Posterior vena cava (tissue), 2 donors: ENCODE data around the gene HLA-DPB1. TPM values are rescaled to one million over a fixed set of nuclear protein-coding genes. Genes with fewer than 3 reads are reported as not detected.
A peak's percentile ranks its signal among the peaks of the same experiment; 100 is the strongest.

ENCODE experiments used
- DNase-seq: peaks from one replicate; pipeline ENCODE4 v3.0.0-alpha.2; 2020; ENCODE audit warnings: low spot score
- intact Hi-C, 2 donors: fragments of 100-400 bp; cut with DNase I; formaldehyde crosslinking; loops; one replicate each; pipeline versions ENCODE4 v1.14.1 to v1.14.2; 2022 to 2023
- total RNA-seq, 2 donors: library from RNA; stranded (reverse); fragmentation: NEBNext Ultra II Directional; extraction: Animal tissue kit (Norgen Biotek cat#: 25700); gene quantifications; one replicate each; pipeline ENCODE4 v1.2.1, GENCODE V29; 2021
- donor health status: DM: yes; HTN: yes; CAD: no.
- donor health status: DM: yes; HTN: yes; CAD: no.

Gene HLA-DPB1
- total RNA-seq, 2 donors from 2014 or later = 37.4 to 63.9 TPM

DNA sequence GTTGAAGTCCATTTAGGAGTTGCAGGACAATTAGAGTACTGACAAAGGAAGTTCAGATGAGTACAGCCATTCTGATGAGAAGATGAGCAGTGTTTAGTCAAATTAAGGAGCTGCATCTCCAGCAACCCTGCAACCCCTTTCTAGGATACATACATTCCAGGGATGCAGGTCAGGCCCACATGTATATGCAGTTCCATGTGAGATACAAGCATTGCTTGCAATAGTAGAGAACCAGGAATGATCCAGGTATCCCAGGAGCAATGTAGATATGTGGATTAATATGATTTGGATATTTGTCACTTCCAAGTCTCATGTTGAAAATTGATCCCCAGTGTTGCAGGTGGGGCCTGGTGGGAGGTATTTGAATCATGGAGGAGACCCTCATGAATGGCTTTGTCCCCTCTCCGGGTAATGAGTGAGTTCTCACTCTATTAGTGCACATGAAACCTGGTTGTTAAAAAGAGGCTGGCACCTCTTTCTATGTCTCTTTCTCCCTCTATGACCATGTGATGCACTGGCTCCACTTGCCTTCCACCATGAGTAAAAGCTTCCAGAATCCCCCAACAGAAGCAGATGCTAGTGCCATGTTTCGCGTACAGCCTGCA, 8.8 kb upstream of the HLA-DPB1 start:
- intact Hi-C loops = no loop called here
- DNase-seq = no peak

DNA sequence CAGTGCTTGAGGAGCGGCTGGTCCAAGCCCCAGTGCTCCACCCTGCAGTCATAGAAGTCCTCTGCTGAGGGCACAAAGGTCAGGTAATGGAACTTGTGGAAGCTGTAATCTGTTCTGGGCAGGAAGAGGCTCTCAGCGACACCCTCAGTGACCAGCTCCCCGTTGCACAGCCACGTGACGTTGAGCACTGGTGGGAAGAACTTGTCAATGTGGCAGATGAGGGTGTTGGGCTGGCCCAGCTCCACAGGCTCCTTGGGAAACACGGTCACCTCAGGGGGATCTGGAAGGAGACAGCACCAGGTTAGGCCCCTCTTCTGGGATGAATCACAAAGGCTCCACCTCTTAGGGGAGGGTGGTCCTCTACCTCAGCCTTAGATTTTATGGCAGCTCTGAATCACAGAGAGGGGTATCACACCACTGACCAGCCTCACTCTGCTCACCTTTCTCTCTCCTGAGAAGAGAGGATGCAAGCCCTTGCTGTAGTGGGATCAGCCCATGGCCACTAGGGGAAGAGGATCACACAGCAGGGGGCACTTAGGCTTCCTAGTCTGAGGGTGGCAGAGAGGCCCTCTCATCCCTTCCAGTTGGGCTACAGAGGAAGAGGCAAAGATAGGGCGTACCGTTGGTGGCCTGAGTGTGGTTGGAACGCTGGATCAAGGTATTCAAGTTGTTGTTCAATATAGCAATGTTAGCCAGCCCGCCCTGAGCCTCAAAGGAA, 6.6 kb upstream of the HLA-DPB1 start:
- intact Hi-C loops = no loop called here
- DNase-seq = no peak

DNA sequence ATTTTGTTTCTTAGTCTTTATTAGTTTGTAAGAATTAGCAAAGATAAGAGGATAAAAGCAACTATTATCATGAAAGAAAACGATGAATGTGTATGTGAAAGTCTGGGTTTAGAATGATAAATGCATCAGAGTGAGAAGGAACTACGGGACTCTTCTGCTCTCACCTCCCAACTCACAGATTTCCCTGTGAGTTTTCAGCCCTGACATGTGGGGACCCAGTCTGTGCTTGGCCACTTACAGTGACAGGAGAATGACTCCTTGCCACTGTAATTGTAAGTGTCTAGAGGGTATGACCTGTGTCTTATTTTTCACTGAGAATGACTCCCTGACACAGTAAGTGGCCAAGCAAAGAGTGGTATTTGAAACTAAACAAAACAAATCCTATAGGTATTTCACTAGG, 4.9 kb upstream of the HLA-DPB1 start:
- DNase-seq = no peak
- intact Hi-C loops = no loop called here

- intact Hi-C loops = no loop called here
- no peak for DNase-seq
Observed at GRCh38 chr6:33071569-33071968, 4.2 kb upstream of the HLA-DPB1 start.

GRCh38 chr6:33072508-33073100, 3.2 kb upstream of the HLA-DPB1 start:
- no peak for DNase-seq
- intact Hi-C loops = loop anchor here in 1 of 2 donors (1.0 kb wide), 1 partner anchor 39 kb away; no protein-coding TSS in a partner anchor

GRCh38 chr6:33073431-33073871, 2.3 kb upstream of the HLA-DPB1 start, which contains the start of gene HLA-DPA1:
Gene HLA-DPA1, minus strand, starts transcription at chr6:33073649.
- DNase-seq = no peak
- intact Hi-C loops = loop anchor here in 1 of 2 donors (1.0 kb wide), 1 partner anchor 38 kb away; no protein-coding TSS in a partner anchor

DNA sequence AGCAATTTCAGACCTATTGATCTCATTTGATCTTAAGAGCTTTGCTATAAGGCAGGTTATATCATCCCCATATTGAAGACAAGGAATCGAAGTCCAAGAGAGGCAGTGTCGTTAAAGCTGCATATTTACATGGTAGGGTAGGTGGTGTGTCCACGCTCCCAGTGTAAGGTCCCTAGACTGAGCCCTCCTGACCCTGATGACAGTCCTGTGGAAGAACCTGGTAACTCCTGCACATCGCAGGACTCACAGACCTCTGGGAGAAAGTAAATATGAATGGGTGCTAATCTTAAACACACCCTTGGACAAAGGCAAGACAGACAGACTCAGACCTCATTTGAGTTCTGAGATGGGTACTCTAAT, 602 bp upstream of the HLA-DPB1 start:
- no peak for DNase-seq
- intact Hi-C loops = loop anchor here in 1 of 2 donors (5.0 kb wide), 1 partner anchor 58 kb away; no protein-coding TSS in a partner anchor

DNA sequence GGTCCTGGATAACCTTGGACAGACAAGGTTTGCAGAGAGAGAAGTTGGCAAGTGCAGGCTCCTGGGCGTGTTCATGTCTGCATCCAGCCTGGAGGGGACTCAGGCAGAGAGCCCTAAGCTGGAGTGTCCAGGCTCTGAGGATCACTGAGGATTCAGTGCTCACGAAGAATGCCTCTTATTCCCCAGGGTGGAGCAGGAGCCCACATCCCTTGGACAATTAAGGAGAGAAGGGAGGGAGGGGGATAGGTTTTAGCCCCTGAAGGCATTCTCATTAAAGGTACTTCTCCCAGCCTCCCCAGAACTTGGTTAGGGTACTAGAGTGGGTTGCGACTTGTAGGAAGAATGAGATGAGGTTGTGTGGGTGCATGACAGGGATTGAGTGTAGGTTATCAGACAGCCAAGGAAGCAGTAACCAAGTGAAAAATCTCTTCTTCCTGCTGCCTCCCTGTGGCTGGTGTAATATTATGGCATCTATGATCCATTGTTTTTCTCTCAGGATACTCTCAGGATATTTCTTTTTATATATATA, 680 bp downstream of the HLA-DPB1 start:
- intact Hi-C loops = loop anchor here in 1 of 2 donors (5.0 kb wide), 1 partner anchor 59 kb away; no protein-coding TSS in a partner anchor
- DNase-seq = no peak

GRCh38 chr6:33077908-33078307, 2.1 kb downstream of the HLA-DPB1 start:
- no peak for DNase-seq
- intact Hi-C loops = loop anchor here in 1 of 2 donors (5.0 kb wide), 1 partner anchor 61 kb away; no protein-coding TSS in a partner anchor

DNA sequence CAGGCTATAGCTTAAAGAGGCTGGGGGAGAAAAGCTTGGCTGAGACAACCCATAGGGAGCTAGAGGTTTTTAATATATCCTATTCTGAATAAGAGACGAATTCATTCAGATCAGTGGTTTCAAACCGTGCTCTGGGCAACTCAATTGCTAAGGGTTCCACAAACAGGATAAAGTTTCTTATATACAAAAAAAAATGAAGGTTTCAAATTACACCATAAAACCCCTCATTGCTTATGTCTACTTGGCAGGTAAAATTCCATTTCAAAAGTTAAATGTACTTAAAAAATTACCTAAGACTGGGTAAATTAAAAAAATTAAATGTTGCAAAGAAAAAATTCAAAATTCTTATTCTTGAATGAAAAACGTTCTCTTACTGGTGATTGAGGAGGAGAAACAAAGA, 2.7 kb downstream of the HLA-DPB1 start:
- intact Hi-C loops = loop anchor here in 1 of 2 donors (5.0 kb wide), 1 partner anchor 61 kb away; no protein-coding TSS in a partner anchor
- no peak for DNase-seq

GRCh38 chr6:33078919-33079521, 3.2 kb downstream of the HLA-DPB1 start:
- intact Hi-C loops = loop anchor here in 1 of 2 donors (5.0 kb wide), 1 partner anchor 62 kb away; no protein-coding TSS in a partner anchor
- no peak for DNase-seq

DNA sequence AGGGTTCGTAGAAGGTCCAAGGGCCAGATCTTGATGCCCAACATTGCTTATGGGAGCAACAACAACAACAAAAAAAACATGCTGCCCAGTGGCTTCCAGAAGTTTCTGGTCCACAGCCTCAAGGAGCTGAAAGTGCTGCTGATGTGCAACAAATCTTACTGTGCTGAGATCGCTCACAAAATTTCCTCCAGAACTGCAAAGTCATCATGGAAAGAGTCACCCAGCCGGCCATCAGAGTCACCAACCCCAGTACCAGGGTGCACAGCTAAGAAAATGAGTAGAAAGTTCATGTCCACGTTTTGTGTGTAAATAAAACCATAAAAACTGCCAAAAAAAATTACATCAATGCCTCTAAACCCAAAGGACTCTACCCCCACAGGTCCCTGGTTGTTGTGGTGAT, 3.8 kb downstream of the HLA-DPB1 start:
- intact Hi-C loops = loop anchor here in 1 of 2 donors (5.0 kb wide), 1 partner anchor 62 kb away; no protein-coding TSS in a partner anchor
- DNase-seq = no peak

DNA sequence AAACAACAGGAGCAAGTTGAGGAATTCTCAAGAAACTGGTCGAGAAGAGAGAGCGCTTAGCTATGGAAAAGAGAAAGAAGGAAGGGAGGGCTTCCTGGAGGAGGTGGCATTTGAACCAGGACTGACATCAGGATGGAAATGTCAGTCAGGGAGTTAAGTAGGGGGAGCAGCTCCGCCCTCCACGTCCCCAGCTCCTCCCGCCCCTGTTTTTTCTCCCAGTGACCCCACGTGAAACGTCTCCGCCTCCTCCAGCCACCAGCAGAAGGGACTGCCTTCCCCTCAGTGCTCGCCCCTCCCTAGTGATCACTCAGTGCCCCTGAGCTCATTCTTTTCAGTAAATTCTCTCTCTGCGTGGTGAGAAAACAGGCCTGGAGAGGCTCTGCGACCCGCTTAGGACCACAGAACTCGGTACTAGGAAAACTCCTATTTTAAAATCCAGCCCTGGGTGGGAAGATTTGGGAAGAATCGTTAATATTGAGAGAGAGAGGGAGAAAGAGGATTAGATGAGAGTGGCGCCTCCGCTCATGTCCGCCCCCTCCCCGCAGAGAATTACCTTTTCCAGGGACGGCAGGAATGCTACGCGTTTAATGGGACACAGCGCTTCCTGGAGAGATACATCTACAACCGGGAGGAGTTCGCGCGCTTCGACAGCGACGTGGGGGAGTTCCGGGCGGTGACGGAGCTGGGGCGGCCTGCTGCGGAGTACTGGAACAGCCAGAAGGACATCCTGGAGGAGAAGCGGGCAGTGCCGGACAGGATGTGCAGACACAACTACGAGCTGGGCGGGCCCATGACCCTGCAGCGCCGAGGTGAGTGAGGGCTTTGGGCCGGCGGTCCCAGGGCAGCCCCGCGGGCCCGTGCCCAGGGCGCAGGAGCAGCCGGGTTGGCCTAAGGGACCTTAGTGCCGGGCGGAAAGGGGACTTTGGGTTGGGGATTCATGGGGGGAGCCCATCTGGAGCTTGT, 4.6 kb downstream of the HLA-DPB1 start:
- intact Hi-C loops = no loop called here
- DNase-seq = peak; percentile 91

- intact Hi-C loops = no loop called here
- peak; percentile 78 for DNase-seq
Observed at GRCh38 chr6:33081098-33081824, 5.5 kb downstream of the HLA-DPB1 start.

- intact Hi-C loops = no loop called here
- no peak for DNase-seq
Observed at GRCh38 chr6:33082702-33083101, 6.9 kb downstream of the HLA-DPB1 start.

- no peak for DNase-seq
- intact Hi-C loops = no loop called here
Observed at GRCh38 chr6:33085627-33086026, 9.8 kb downstream of the HLA-DPB1 start.

DNA sequence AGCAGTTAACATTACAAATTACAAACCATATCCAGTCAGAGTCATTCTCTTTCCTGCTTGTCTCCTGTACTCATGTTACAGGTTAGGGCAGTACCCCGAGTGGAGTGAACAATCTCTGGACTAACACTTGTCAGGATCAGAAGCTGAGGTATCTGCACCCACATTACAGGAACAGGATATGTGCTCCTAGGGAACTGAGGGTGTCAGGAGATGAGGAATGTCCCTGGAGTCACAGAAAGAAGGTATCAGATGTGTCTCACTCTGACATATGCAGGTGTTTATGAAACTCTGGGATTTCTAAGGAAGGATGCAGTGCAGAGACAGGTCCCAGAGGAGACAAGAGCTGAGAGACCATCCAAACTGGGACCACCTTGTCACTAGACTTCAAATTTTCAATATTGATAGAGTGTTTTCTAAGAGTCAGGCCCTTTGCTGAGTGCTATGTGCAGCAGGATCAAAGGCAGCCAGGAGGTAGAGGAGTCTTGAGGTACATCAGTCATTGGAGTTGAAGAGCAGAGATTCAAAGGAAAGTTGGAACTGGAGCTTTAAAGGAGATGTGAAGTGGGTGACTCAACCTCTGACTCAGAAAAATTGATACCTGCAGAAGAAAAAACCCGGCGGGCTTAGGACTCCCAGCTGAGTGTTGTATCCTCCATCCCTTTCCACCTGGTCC, 12.6 kb downstream of the HLA-DPB1 start:
- DNase-seq = no peak
- intact Hi-C loops = no loop called here
